Anterior cingulate cortex (tissue), 58 donors: Measurements from ENCODE around the gene LHX2.

ENCODE experiments used
- DNase-seq, 58 donors: peaks; one replicate each; lab custom pipeline; 2025; lab: John Stamatoyannopoulos, UW

LHX2 gene

GRCh38 chr9:124024107-124024506, 12.5 kb downstream of the LHX2 start:
- no peak for DNase-seq

GRCh38 chr9:124029617-124030016, 18.0 kb downstream of the LHX2 start:
- DNase-seq: no peak

GRCh38 chr9:124030969-124031451, 19.4 kb downstream of the LHX2 start:
- no peak for DNase-seq

- DNase-seq: no peak
These were observed 20.7 kb downstream of the LHX2 start for GRCh38 chr9:124032247-124032646.

GRCh38 chr9:124033348-124033747, 21.8 kb downstream of the LHX2 start:
- no peak for DNase-seq

- no peak for DNase-seq
These were observed 22.4 kb downstream of the LHX2 start for GRCh38 chr9:124033967-124034366.

- DNase-seq: no peak
These were observed 23.6 kb downstream of the LHX2 start for GRCh38 chr9:124035001-124035650.

GRCh38 chr9:124036578-124036977, 25.0 kb downstream of the LHX2 start:
- DNase-seq: no peak

- no peak for DNase-seq
These were observed 26.2 kb downstream of the LHX2 start for GRCh38 chr9:124037790-124038189.

GRCh38 chr9:124038239-124038638, 26.7 kb downstream of the LHX2 start:
- DNase-seq: no peak

GRCh38 chr9:124038790-124039633, 27.4 kb downstream of the LHX2 start:
- no peak for DNase-seq

GRCh38 chr9:124040186-124040931, 28.8 kb downstream of the LHX2 start:
- no peak for DNase-seq

- DNase-seq: peak in 28 of 58 donors; percentile 8 to 70 (median 30)
These were observed 29.6 kb downstream of the LHX2 start for GRCh38 chr9:124040935-124041816.

- DNase-seq: no peak
These were observed 30.2 kb downstream of the LHX2 start for GRCh38 chr9:124041817-124042116.

GRCh38 chr9:124042201-124042721, 30.7 kb downstream of the LHX2 start:
- DNase-seq: peak in 25 of 58 donors; percentile 8 to 72 (median 42)

- DNase-seq: no peak
These were observed 32.9 kb downstream of the LHX2 start for GRCh38 chr9:124044448-124044847.

GRCh38 chr9:124045076-124045829, 33.7 kb downstream of the LHX2 start:
- peak in 15 of 58 donors; percentile 6 to 75 (median 21) for DNase-seq

- no peak for DNase-seq
These were observed 34.2 kb downstream of the LHX2 start for GRCh38 chr9:124045830-124046177.

- DNase-seq: no peak
These were observed 34.6 kb downstream of the LHX2 start for GRCh38 chr9:124046189-124046588.
